ENCODE data around the gene GYS1. TPM values are rescaled to one million over a fixed set of nuclear protein-coding genes. Genes with fewer than 3 reads are reported as not detected.
"Not testable (repeated sequence)": the region's sequence is repeated elsewhere in the genome, so short reads cannot be mapped to it uniquely, and the experiment has no call there.

The GYS1 gene
- total RNA-seq, 1 experiment from 2014 or later = 31.3 TPM

DNA sequence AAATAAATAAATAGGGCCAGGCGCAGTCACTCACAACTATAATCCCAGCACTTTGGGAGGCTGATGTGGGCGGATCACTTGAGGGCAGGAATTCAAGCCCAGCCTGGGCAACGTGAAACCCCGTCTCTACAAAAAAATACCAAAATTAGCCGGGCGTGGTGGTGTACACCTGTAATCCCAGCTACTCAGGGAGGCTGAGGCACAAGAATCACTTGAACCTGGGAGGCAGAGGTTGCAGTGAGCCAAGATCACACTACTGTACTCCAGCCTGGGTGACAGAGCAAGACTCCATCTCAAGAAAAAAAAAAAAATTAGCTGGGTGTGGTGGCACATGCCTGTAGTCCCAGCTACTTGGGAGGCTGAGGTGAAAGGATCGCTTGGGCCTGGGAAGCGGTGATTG is 67.2 kb downstream of the GYS1 start:
- DNase-seq (ENCODE audit: low read depth); in situ Hi-C loops (cut with HindIII; ENCODE audit: low pct_unique_long_range_greater_than_20kb, low sequenced_read_pairs): not testable (repeated sequence)

DNA sequence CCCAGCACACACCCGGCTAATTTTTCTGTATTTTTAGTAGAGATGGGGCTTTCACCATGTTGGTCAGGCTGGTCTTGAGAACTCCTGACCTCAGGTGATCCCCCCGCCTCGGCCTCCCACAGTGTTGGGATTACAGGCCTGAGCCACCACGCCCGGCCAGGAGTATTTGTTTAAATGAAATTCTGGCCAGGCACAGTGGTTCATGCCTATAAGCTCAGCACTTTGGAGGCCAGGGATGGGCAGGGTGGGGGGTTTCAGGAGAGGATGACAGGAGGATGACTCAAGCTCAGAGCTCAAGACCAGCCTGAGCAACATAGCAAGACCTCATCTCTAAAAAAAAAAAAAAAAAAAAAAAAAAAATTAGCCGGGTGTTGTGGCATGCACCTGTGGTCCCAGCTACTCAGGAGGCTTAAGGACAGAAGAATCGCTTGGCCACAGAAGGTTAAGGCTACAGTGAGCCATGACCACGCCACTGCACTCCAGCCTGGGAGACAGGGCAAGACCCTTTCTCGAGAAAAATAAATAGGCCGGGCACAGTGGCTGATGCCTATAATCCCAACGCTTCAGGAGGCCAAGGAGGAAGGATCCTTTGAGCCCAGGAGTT is 67.8 kb downstream of the GYS1 start:
- DNase-seq (ENCODE audit: low read depth) = peak; percentile 84
- in situ Hi-C loops (cut with HindIII; ENCODE audit: low pct_unique_long_range_greater_than_20kb, low sequenced_read_pairs) = no loop called here

DNA sequence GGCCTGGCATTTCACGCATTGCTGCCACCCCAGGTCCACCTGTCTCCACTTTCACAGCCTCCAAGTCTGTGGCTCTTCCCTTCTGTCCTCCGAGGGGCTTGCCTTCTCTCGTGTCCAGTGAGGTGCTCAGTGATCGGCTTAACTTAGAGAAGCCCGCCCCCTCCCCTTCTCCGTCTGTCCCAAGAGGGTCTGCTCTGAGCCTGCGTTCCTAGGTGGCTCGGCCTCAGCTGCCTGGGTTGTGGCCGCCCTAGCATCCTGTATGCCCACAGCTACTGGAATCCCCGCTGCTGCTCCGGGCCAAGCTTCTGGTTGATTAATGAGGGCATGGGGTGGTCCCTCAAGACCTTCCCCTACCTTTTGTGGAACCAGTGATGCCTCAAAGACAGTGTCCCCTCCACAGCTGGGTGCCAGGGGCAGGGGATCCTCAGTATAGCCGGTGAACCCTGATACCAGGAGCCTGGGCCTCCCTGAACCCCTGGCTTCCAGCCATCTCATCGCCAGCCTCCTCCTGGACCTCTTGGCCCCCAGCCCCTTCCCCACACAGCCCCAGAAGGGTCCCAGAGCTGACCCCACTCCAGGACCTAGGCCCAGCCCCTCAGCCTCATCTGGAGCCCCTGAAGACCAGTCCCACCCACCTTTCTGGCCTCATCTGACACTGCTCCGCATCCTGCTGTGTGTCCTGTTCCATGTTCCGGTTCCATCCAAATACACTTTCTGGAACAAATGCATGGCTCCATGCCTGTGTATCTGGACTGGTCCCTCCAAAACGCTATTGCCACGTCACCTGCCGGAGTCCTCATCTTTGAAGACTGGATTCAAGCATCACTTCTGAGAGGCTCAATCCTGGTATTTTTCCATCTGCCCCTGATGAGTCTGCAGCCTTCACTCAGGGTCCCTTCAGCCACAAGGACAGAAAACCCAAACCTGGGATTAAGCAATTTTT is 70.3 kb downstream of the GYS1 start:
- no peak for DNase-seq (ENCODE audit: low read depth)
- in situ Hi-C loops (cut with HindIII; ENCODE audit: low pct_unique_long_range_greater_than_20kb, low sequenced_read_pairs) = no loop called here

DNA sequence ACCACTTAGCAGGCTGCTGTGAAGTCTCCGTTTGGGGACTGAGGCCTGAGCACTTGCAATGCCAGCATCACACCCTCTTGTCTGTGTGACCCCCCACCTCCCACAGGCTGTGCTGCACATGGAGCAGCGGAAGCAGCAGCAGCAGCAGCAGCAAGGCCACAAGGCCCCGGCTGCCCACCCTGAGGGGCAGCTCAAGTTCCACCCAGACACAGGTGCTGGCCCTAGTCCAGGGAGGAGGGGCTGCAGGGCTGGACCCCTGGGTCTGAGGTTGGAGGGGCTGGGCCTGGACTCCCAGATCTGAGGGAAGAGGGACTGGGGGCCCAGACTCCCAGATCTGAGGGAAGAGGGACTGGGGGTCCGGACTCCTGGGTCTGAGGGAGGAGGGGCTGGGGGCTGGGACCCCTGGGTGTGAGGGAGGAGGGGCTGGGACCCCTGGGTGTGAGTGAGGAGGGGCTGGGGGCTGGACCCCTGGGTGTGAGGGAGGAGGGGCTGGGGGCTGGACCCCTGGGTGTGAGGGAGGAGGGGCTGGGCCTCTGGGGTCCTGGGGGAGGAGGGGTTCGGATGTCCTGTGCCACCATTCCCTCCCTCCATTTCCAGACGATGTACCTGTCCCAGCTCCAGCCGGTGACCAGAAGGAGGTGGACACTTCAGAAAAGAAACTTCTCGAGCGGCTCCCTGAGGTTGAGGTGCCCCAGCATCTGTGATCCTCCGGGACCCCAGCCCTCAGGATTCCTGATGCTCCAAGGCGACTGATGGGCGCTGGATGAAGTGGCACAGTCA is 71.2 kb downstream of the GYS1 start:
- in situ Hi-C loops (cut with HindIII; ENCODE audit: low pct_unique_long_range_greater_than_20kb, low sequenced_read_pairs) = no loop called here
- DNase-seq (ENCODE audit: low read depth) = no peak

DNA sequence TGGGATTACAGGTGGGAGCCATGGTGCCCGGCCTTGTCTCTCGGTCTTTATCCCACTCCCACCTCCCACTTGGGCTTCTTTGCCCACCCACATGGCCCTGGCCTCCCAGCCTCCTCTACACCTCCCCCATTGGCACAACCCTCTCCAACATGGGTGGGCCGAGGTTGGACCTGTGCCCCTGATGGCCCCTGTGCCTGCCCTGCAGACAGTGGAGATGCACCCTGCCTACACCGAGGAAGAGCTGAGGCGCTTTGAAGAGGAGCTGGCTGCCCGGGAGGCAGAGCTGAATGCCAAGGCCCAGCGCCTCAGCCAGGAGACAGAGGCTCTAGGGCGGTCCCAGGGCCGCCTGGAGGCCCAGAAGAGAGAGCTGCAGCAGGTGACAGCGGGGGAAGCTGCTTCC is 72.2 kb downstream of the GYS1 start:
- in situ Hi-C loops (cut with HindIII; ENCODE audit: low pct_unique_long_range_greater_than_20kb, low sequenced_read_pairs) = no loop called here

DNA sequence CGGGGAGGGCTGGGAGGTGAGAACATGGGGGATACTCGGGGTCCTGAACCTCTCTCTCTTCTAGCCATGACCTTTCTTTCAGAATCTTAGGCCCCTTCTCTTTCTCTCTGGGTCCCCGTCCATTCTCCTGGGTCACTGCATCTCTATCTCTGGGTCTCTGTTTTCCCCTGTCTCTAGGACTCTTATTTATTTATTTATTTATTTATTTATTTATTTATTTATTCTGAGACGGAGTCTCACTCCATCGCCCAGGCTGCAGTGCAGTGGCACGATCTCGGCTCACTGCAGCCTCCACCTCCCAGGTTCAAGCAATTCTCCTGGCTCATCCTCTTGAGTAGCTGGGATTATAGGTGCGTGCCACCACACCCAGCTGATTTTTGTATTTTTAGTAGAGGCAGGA is 73.8 kb downstream of the GYS1 start:
- DNase-seq (ENCODE audit: low read depth); in situ Hi-C loops (cut with HindIII; ENCODE audit: low pct_unique_long_range_greater_than_20kb, low sequenced_read_pairs): not testable (repeated sequence)

More for the DNA sequence above, 72.2 kb downstream of the GYS1 start:
- no peak for DNase-seq (ENCODE audit: low read depth)

DNA sequence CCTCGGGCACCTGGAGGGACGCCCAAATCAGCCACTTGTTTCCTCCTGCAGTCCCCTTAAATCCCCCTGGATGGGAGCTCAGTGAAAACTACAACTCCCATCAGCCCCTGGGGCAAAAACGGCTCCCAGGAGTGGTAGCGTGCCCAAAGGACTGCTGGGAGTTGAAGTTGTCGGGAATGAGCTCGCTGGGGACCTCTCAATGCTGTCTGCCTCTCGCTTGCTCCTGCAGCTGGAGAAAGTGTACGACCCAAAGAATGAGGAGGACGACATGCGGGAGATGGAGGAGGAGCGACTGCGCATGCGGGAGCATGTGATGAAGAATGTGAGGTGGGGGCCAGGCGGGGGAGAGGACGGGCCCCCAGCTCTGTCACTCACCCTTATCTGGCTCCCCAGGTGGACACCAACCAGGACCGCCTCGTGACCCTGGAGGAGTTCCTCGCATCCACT is 74.3 kb downstream of the GYS1 start:
- no peak for DNase-seq (ENCODE audit: low read depth)
- in situ Hi-C loops (cut with HindIII; ENCODE audit: low pct_unique_long_range_greater_than_20kb, low sequenced_read_pairs) = no loop called here

Other genes with a start within 250 kb of the GYS1 start
- 2.4 TPM in 1 of 2 replicates, not detected in the other for gene IZUMO1, start 246.4 kb downstream of the GYS1 start, total RNA-seq (2014; rRNA removed; shearing (Covaris generic); ENCODE audit: low replicate concordance)
- gene FUT1, start 240.7 kb downstream of the GYS1 start, total RNA-seq (2014; rRNA removed; shearing (Covaris generic); ENCODE audit: low replicate concordance) = 2.9 and 3.1 TPM in 2 replicates
- gene FGF21, start 237.8 kb downstream of the GYS1 start, total RNA-seq (2014; rRNA removed; shearing (Covaris generic); ENCODE audit: low replicate concordance) = not detected in 2 replicates
- gene BCAT2, start 182.3 kb downstream of the GYS1 start, total RNA-seq (2014; rRNA removed; shearing (Covaris generic); ENCODE audit: low replicate concordance) = 73.5 and 83.0 TPM in 2 replicates
- gene HSD17B14, start 156.8 kb downstream of the GYS1 start, total RNA-seq (2014; rRNA removed; shearing (Covaris generic); ENCODE audit: low replicate concordance) = 33.6 and 56.7 TPM in 2 replicates
- gene PLEKHA4, start 124.7 kb downstream of the GYS1 start, total RNA-seq (2014; rRNA removed; shearing (Covaris generic); ENCODE audit: low replicate concordance) = 0.70 and 11.5 TPM in 2 replicates
- gene PPP1R15A, start 120.9 kb downstream of the GYS1 start, total RNA-seq (2014; rRNA removed; shearing (Covaris generic); ENCODE audit: low replicate concordance) = 51.0 and 52.5 TPM in 2 replicates
- gene TULP2, start 94.6 kb downstream of the GYS1 start, total RNA-seq (2014; rRNA removed; shearing (Covaris generic); ENCODE audit: low replicate concordance) = not detected in 2 replicates
- 338 and 348 TPM in 2 replicates for gene NUCB1, start 93.0 kb downstream of the GYS1 start, total RNA-seq (2014; rRNA removed; shearing (Covaris generic); ENCODE audit: low replicate concordance)
- gene DHDH, start 59.6 kb downstream of the GYS1 start, total RNA-seq (2014; rRNA removed; shearing (Covaris generic); ENCODE audit: low replicate concordance) = 1.6 and 4.4 TPM in 2 replicates
- 188 and 220 TPM in 2 replicates for gene BAX, start 38.4 kb downstream of the GYS1 start, total RNA-seq (2014; rRNA removed; shearing (Covaris generic); ENCODE audit: low replicate concordance)
- 13,494 and 14,762 TPM in 2 replicates for gene FTL, start 28.0 kb downstream of the GYS1 start, total RNA-seq (2014; rRNA removed; shearing (Covaris generic); ENCODE audit: low replicate concordance)
- gene RUVBL2, start 578 bp upstream of the GYS1 start, total RNA-seq (2014; rRNA removed; shearing (Covaris generic); ENCODE audit: low replicate concordance) = 493 and 608 TPM in 2 replicates
- gene LHB, start 23.8 kb upstream of the GYS1 start, total RNA-seq (2014; rRNA removed; shearing (Covaris generic); ENCODE audit: low replicate concordance) = not detected in 2 replicates
- gene CGB3, start 31.0 kb upstream of the GYS1 start, total RNA-seq (2014; rRNA removed; shearing (Covaris generic); ENCODE audit: low replicate concordance) = not detected in 2 replicates
- 3.7 TPM in 1 of 2 replicates, not detected in the other for gene CGB2, start 38.6 kb upstream of the GYS1 start, total RNA-seq (2014; rRNA removed; shearing (Covaris generic); ENCODE audit: low replicate concordance)
- not detected in 2 replicates for gene CGB1, start 43.6 kb upstream of the GYS1 start, total RNA-seq (2014; rRNA removed; shearing (Covaris generic); ENCODE audit: low replicate concordance)
- gene CGB5, start 50.5 kb upstream of the GYS1 start, total RNA-seq (2014; rRNA removed; shearing (Covaris generic); ENCODE audit: low replicate concordance) = not detected in 2 replicates
- gene CGB8, start 55.8 kb upstream of the GYS1 start, total RNA-seq (2014; rRNA removed; shearing (Covaris generic); ENCODE audit: low replicate concordance) = 1.7 TPM in 1 of 2 replicates, not detected in the other
- 1.7 and 4.1 TPM in 2 replicates for gene CGB7, start 64.4 kb upstream of the GYS1 start, total RNA-seq (2014; rRNA removed; shearing (Covaris generic); ENCODE audit: low replicate concordance)
- gene NTF4, start 71.5 kb upstream of the GYS1 start, total RNA-seq (2014; rRNA removed; shearing (Covaris generic); ENCODE audit: low replicate concordance) = 4.0 TPM in 1 of 2 replicates, not detected in the other
- gene KCNA7, start 79.4 kb upstream of the GYS1 start, total RNA-seq (2014; rRNA removed; shearing (Covaris generic); ENCODE audit: low replicate concordance) = not detected in 2 replicates
- gene SNRNP70, start 92.1 kb upstream of the GYS1 start, total RNA-seq (2014; rRNA removed; shearing (Covaris generic); ENCODE audit: low replicate concordance) = 137 and 175 TPM in 2 replicates
- gene LIN7B, start 121.1 kb upstream of the GYS1 start, total RNA-seq (2014; rRNA removed; shearing (Covaris generic); ENCODE audit: low replicate concordance) = 6.1 and 9.7 TPM in 2 replicates
- gene C19orf73, start 125.8 kb upstream of the GYS1 start, total RNA-seq (2014; rRNA removed; shearing (Covaris generic); ENCODE audit: low replicate concordance) = 0.71 TPM in 1 of 2 replicates, not detected in the other
- gene PPFIA3, start 126.2 kb upstream of the GYS1 start, total RNA-seq (2014; rRNA removed; shearing (Covaris generic); ENCODE audit: low replicate concordance) = 26.8 and 39.1 TPM in 2 replicates
- not detected in 2 replicates for gene HRC, start 162.1 kb upstream of the GYS1 start, total RNA-seq (2014; rRNA removed; shearing (Covaris generic); ENCODE audit: low replicate concordance)
- 13.9 and 18.2 TPM in 2 replicates for gene TRPM4, start 164.5 kb upstream of the GYS1 start, total RNA-seq (2014; rRNA removed; shearing (Covaris generic); ENCODE audit: low replicate concordance)

Measured in Caki2 (cell line).